Stimulated activated CD8-positive, alpha-beta memory T cell treated with anti-CD3 and anti-CD28 coated beads, Interleukin-7, amount 100 ng/mL, for 24 hours (primary cell): ENCODE results near the gene ATP6V1B1.

Source experiments
- DNase-seq: peaks from one replicate; pipeline ENCODE4 v3.0.0-alpha.2; 2020; ENCODE audit warnings: low read depth

ATP6V1B1 gene

DNA sequence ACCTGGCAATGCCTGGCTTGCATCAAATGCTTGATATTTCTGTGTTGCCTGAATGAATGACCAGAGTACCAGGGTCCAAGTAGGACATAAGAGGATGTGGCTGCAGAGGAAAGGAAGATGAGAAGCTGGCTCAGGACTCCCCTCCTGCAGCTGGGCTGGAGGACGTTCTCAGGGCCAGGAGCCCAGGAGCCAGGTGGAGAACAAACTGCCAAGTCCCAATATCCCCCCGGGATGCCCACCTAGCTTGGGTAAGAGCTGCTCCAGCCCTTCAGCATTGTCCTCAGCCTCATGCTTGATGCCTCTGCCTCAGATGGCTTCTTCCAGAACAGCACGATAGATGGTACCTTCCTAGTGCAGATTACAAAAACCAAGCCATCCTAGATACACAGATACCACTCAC is 8.6 kb upstream of the ATP6V1B1 start:
- DNase-seq = no peak

DNA sequence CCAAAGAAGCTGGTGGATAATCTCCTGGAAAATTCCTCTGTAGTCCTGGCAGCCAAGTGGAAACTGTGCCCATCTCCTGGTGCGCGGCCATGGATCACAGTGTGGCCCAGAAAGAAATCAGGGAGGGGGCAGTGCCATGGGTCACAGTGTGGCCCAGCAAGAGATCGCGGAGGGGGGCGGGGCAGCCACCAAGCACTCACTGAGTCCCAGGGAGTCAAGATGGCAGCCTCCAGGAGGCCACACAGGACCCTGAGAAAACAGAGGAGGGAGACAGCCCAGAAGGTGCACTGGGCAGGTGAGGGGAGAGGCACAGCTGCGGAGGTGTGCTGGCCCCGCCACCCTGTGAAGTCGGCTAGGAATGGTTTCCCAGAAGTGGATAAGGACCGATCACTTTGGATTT is 8.1 kb upstream of the ATP6V1B1 start:
- DNase-seq = no peak

DNA sequence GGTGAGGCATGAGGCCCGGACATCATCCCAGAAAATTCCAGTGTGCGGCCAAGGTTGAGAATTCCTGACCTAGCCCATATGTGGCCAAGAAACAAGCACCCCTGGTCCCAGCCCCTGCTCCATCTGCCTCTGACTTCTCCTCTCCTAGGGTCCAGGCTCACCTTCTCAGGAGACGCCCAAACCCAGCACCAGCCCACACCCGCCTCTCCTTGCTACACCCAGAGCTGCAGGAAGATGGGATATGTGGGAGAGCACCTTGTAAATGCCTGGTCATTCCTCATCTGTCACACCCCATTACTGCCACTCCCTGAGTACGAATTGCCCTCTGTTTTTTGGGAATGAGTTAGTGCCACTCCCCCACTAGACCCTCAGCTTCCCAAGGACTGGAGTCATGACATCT is 7.3 kb upstream of the ATP6V1B1 start:
- DNase-seq = no peak

DNA sequence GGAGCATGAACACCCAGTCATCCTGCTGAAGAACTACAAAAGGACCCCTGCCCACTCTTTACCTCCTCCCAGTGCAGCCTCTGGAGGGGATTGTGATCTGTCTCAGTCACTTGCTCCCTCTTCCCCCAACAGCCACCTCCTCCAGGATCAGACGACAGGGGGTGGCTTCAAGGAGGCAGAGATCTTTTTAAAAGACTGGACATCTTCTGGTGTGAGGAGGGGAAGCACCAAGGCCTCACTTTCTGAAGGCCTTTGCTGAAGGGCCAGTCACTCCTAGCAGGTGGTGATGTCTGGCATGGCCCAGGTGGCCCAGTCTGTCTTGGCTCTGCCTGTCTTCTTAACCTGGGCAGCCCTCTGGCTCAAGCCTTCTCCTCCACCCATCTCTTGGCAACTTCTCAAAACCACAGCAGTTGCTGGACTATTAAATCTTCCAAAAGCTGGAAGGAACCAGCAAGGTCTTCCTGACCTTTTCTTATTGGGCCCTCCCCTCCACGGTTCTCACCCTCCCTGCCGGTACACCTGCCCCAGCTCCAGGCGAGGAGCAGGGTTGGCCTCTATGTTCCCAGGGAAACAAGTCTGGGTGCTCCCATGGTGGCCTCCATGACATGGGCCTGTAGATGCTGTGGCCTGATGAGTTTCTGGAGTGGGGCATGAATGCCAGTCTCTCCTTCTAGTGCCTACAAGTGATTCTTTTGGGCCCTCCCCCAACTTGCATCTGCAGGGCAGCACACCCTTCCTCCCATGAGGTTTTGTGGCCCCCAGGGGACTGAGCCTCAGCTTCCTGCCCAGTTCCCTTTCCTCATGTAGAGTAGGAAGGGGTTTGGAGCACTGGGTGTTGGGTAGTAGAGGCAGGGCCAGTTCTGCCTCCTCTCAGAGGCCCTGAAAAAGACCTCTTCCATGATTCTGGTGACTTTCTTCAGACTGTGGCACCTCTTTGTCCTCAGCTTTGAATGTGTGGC is 5.0 kb upstream of the ATP6V1B1 start:
- no peak for DNase-seq

DNA sequence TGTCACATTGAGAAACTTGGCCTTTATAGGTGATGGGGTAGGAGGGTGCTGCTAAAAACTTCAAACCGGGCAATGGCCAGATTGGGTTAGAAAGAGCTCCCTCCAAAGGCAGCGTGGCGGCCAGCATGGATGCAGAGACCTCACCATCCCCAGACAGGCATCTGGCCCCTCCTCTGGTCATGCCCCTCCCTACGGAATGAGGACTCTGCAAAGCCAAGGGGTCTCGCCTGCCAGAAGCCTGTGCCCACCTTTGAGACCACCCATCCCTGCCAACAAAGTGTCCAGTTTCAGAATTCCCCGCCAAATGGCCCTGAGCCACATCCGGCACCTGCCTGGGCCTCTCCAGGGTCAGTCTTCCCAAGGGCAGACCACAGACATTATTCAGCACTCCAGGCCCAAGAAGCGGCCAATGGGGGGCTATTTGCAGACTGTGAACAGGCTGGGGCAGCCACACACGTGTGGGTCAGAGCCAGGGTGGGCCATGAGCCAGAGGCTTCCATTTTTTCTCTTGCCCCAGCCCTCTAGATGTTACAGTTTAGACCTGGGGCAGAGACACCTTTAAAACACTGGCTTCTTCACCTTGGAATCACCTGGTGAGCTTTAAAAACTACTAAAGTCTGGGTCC is 4.2 kb upstream of the ATP6V1B1 start:
- no peak for DNase-seq

DNA sequence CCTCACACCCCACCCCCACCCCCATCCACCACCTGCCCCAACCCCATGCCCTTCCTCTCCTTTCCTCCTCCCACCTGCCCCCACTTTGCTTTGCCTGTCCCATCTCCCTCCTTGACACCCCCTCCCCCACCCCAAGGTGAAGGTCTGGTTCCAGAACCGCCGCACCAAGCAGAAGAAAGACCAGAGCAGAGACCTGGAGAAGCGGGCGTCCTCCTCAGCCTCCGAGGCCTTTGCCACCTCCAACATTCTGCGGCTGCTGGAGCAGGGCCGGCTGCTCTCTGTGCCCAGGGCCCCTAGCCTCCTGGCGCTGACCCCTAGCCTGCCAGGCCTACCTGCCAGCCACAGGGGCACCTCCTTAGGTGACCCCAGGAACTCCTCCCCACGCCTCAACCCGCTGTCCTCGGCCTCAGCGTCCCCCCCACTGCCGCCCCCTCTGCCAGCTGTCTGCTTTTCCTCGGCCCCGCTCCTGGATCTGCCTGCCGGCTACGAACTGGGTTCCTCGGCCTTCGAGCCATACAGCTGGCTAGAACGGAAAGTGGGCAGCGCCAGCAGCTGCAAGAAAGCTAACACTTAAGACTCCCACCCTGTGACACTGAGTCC is 3.0 kb upstream of the ATP6V1B1 start:
- no peak for DNase-seq

DNA sequence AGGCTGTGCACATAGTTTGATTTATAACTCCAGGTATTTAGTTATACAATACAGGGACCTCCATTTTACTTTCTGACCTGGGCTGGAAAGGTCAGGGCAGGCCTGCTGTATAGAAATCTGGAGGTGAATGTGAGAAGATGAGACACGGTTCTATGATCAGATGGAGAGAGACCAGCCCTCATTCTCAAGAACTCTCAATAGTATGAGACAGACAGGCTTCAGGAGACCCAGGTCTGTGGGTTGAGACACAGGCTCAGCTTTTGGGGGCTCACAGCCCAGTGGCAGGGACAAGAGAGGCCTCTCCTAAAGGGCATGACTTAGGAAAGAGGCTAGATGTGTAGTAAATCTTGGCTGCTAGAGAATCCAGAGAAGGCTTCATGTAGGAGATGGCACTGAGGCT is 719 bp upstream of the ATP6V1B1 start:
- DNase-seq = no peak

DNA sequence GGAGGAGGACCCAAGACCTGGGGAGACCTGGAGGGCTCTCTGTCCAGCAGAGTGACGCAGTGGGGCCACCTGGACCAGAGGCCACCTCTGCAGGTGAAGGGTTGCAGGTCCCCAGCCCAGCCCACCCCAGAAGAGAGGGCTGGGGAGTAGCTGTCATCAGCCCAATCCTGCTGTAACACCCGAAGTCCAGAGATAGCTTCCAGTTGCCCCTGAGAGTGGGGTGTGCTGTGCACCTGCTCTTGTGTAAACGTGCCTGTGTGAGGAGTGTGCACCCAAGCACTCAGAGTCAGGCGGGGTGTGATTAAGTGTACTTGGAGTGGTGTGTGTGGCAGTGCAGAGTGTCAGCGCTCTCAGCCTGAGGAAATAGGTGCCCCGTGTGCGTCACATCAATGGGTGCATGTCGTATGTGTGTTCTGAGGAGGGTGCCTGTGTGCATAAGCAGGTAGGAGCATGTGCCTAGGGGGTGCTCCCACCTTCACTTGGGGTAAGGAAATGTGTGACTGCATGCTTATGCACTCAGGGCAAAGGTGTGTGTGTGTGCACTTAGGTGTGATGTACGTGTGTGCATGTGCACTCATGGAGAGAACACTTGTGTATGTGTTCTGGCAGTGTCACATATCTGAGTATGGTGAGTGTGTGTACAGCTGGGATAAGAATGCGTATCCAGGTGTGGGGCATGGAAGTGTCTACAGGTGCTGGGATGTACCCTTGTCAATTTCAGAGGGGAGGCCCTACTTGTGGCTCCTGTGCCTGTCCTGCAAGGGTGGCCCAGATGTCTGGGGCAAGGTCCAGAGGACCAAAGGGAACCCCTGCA is 672 bp downstream of the ATP6V1B1 start:
- no peak for DNase-seq

DNA sequence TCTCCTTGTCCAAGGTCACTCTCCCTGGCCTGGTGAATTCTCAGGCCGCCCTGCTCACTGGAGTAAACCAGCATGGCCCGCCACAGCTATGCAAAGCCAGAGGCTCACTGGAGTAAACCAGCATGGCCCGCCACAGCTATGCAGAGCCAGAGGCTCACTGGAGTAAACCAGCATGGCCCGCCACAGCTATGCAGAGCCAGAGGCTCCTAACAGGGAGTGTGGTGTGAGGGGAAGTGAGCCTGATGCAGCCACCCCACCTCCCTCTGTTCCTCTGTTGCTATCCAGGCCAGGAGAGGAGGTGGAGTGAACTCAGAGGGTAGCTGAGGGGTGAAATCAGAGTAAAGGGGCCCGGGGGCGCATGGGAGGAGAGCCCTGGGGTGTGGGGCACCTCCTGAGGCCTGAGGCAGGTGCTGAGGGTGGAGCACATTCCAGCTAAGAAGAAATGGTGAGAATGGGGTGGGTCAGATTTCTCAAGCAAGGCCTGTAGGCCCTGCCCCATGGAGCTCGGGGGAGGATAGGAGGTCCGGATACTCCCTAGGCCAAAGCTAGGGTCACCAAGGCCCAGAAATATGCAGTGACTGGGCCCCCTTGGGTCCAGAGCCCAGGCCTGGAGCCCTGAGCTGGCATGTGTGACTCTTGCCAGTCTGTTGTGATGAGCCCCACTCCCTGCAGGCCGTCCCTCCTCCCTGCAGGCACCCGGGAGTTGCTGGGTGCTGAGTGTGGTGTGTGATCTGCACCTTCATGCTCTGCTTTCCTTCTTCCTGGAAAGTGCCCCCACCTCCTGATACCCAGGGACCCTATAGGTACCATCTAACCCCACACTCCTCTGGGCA is 1.5 kb downstream of the ATP6V1B1 start:
- no peak for DNase-seq

DNA sequence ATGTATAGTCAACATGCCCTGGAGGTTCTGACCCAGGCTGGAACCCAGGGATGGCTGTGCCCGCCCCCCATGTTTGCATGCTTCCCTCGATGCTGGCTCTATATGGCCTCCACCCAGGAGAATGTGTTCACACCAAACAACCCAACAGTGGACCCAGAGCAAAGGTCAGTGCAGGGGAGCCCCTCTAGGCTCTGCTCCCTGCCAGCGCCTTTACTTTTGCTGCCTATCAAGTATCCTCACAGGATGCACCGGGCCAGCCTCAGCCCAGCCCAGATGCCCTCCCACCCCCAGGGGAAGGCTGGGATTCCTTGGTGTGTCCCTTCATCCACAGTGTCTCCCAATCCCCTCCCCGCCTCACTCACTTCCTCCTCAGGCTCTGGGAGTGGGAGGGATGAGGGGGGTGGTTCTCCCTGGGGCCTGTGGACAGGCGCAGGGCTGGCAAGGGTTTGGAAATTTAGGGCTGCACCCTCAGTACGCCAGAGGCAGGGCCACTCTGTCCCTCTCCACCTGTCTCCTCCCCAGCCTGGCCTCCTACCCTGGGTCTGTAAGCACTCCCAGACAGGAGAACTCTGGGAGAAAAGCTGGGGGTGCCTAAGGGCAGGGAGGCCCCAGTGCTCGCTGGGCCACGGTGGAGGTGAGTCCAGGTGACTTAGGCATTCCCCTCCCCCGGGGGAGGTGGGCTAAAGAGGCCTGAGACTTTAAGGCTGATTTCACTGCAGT is 2.3 kb downstream of the ATP6V1B1 start:
- no peak for DNase-seq

DNA sequence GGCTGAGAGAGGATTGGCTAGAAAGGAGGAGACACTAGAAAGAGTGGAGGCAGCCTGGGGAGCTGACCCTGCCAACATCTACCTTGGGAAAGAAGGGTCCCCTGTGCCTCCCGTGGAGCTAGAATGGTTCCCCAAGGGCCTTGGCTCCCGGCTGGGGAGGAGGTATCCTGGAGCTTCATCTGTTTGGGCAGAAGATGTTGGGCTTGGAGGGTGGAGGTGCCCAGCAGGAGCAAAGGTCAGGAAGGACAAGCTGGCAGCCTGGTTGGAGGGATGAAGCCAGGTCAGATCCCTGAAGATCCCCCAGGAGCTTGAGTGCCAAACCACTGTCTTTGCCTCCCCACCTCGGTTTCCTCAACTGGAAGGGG is 2.9 kb downstream of the ATP6V1B1 start:
- DNase-seq = no peak

DNA sequence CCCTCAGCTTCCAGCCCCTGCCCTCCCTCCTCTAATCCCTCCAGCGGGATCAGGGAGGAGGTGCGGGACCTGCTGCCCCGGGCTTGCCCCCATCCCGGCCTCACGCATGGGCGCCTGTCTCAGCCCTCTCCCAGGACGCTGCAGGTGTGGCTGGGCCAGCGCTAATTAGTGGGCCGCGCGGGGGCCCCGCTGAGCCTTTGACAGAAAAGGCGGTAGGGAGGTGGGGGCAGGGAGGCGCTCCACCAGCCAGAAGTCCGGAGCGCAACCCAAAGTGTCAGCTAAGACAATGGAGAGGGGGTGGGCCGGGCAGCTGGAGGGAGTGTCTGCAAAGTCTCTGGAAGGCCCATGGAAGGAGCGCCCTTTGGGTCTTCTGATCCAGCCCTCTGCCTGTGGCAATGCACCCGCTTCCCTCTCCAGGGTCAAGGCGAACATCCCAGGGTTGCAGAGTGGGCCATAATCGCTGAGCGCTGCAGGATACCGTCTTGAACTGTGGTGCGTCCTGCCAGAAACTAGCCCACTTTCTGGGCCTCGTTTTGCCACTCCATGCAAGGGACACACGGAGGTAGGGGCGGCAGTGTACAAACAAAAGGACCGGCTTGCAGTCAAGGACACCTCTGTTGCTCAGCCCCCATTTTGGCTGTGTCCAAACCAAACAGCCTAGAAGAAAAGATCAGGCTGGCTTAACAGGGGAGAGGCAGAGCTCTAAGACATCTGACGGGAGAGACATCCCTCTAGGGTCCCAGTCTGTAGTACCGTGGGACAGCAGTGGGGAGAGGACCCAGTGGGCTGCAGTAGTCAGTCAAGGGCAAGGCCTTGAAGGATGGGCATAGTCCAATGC is 3.5 kb downstream of the ATP6V1B1 start:
- DNase-seq = no peak

DNA sequence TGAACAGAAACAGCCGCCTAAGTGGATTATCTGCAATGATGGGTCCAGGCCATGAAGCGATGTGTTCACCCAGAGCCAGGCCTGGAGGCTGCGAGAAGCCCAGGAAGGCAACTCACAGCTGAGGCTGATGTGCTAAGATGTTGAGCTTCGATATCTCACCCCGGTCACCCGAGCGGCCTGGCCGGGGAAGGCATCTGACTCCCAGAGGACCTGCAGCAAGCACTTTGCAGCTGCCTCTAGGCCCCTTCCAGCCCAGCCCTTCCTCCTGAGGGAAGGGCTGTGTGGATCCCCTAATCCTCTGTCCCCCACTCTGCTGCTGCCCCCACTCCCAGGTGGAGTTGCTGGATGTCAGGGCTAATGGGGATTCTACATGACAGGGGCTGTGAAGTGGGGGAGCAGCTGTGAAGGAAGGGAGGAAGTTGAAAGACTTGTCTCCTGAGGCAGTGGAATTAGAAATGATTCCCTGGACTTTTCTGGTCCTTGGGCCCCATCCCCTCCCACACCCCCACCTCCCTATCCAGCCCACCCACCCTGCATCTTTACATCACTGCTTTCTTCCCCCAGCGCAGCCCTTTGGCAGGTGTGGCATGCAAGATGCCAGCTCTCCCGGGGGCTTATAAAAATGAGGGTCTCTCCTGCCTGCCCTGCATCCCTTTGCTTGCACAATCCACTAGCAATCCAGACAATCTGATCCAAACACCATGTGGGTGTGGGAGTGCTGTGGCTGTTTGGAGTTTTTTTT is 4.3 kb downstream of the ATP6V1B1 start:
- DNase-seq = no peak

DNA sequence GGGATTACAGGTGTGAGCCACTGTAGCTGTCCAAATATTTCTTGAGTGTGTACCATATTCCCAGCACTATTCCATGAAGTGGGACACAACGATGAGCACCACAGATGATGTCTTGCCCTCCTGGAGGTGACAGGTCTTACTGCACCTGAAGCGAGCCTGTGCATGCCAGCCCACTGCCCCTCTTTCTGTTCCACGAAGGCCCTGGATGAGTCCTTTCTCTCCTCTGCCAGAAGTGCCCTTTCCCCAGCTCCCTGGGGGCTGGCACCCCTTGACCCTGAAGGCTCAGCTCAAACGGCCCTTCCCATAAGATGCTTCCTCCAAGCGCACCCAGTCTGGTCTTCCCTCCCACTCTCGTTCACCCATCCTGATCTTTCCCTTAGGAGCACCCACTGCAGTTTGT is 5.5 kb downstream of the ATP6V1B1 start:
- DNase-seq = no peak

DNA sequence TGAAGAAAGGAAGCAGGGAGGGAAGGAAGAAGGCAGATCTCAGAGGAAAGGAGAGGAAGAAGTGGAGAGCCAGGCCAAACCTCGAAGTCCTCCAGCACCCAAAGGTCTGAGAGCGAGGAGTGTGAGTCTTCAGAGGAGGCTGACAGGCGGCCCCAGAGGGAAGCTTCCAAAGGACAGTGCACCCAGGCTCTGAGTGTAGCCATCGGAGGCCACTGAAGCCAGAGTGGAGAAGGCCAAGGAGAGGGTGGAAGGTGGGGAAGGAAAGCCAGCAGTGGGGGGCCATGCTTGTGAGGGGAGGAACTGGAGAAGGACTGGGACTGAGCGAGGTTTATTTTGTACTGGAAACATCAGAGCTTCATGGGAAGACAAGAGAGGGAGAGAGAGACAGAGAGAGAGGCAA is 6.0 kb downstream of the ATP6V1B1 start:
- DNase-seq = no peak

DNA sequence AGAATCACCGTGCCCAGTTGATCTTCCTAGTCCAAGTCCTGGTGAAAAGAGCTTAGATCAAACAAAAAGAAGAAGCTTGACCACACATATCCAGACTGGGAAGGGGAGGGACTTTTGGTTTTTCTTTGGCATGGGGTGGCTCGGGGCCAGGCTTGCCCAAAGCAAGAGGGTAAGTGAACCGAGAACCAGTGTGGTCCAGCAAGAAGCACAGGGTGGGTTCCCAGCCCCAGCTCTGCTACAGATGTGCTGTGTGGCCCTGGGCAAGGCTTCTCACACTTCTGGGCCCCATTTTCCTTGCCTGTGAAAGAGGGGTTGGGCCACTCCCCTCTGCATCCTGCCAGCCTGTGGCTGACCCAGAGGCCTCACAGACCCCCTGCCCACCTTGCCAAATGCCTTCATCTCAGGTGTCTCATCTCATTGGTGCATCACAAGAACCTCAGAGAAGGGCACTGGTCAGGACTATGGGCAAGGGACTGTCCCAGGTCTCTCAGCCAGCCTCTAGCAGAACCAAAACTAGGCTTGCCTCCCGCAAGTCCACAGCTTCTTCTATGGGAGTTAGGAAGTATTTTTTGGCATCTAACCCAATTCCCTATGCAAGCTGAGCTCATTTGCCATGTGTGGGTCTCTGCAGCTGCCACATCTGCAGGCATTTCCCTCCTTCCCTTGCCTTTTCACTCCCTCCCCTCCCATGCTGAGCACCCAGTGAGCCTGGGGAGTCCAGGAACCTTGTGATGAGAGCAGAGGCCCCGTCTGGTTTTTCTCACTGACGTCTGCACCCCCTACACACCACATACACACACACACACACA is 6.9 kb downstream of the ATP6V1B1 start:
- no peak for DNase-seq

DNA sequence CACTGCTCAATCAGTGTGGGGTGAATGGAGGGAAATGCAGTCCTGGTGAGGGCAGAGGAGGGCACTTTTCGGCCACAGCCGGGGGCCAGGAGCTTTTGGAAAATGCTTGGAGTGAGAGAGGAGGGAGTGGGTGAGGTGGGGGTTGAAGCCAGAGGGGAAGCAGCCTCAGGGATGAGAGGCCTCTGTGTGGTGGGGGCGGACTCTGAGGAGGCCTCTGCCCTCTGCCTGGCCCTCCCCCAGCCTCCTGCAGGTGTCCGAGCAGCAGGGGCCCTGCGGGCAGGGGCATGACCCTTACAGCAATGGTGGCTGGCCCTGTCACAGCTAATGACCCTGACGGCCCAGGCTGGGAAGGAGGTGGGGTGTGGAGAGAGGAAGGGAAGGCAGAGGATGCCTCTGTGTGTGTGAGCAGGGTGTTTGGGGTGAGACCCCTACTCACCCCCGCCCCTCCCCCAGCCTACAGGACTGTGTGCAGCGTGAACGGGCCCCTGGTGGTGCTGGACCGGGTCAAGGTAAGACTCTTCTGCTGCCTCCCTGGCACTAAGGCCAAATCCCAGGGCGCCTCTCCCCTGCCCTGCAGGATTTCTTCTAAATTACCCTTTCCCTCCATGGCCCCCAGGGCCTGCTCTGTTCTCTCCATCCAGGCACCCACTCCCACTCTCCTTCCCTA is 7.6 kb downstream of the ATP6V1B1 start:
- no peak for DNase-seq
